ENCODE measurements around the gene MIP.

- TF ChIP-seq CTCF (conservative IDR thresholded peaks at IDR 0.05 in 1 of 2, IDR thresholded peaks at IDR 0.05 in 1 of 2; ENCODE audit: low read depth in 1 of 2, low read length in 2 of 2) (no peak), EZH2 (IDR thresholded peaks at IDR 0.05; ENCODE audit: low read length, missing control alignments) (no peak)
Observed at GRCh38 chr12:56476972-56477432, 22.5 kb upstream of the MIP start.
